Stimulated activated CD8-positive, alpha-beta memory T cell treated with anti-CD3 and anti-CD28 coated beads, Interleukin-7, amount 100 ng/mL, for 48 hours (primary cell): ENCODE data around the gene MAGI2.
"Not testable (repeated sequence)": the region's sequence is repeated elsewhere in the genome, so short reads cannot be mapped to it uniquely, and the experiment has no call there.

Source experiments
- DNase-seq, 2 donors: peaks; one replicate each; pipeline ENCODE4 v3.0.0-alpha.2; 2020; ENCODE audit warnings: low read depth in 1 of 2; ENCODE audit errors: extremely low read depth in 1 of 2

The MAGI2 gene

GRCh38 chr7:78026492-78026891 lies 1427.0 kb downstream of the MAGI2 start:
- DNase-seq, result no peak

- no peak for DNase-seq
These were observed 1428.9 kb downstream of the MAGI2 start for GRCh38 chr7:78024591-78024990.

GRCh38 chr7:78023191-78023590 lies 1430.3 kb downstream of the MAGI2 start:
- DNase-seq, result no peak

GRCh38 chr7:78022165-78022564 lies 1431.3 kb downstream of the MAGI2 start:
- DNase-seq, result no peak

- no peak for DNase-seq
These were observed 1432.6 kb downstream of the MAGI2 start for GRCh38 chr7:78020874-78021249.

GRCh38 chr7:78020136-78020873 lies 1433.2 kb downstream of the MAGI2 start:
- DNase-seq, result no peak

GRCh38 chr7:78019447-78020135 lies 1433.9 kb downstream of the MAGI2 start:
- DNase-seq, result peak; percentile 24 to 64

- no peak for DNase-seq
These were observed 1434.6 kb downstream of the MAGI2 start for GRCh38 chr7:78018641-78019446.

- no peak for DNase-seq
These were observed 1435.8 kb downstream of the MAGI2 start for GRCh38 chr7:78017591-78018100.

- DNase-seq, result no peak
These were observed 1437.8 kb downstream of the MAGI2 start for GRCh38 chr7:78015574-78016260.

GRCh38 chr7:78014401-78014800 lies 1439.1 kb downstream of the MAGI2 start:
- no peak for DNase-seq

GRCh38 chr7:78013386-78013785 lies 1440.1 kb downstream of the MAGI2 start:
- DNase-seq, result no peak

GRCh38 chr7:78011642-78012041 lies 1441.8 kb downstream of the MAGI2 start:
- DNase-seq, result no peak

GRCh38 chr7:78007231-78007630 lies 1446.2 kb downstream of the MAGI2 start:
- DNase-seq, result no peak

GRCh38 chr7:78006063-78006755 lies 1447.3 kb downstream of the MAGI2 start:
- no peak for DNase-seq

GRCh38 chr7:78002715-78003114 lies 1450.8 kb downstream of the MAGI2 start:
- no peak for DNase-seq

- no peak for DNase-seq
These were observed 1451.4 kb downstream of the MAGI2 start for GRCh38 chr7:78002021-78002420.

GRCh38 chr7:77999168-77999567 lies 1454.3 kb downstream of the MAGI2 start:
- DNase-seq, result not testable (repeated sequence)

GRCh38 chr7:77995717-77996116 lies 1457.8 kb downstream of the MAGI2 start:
- no peak for DNase-seq

- no peak for DNase-seq
These were observed 1459.6 kb downstream of the MAGI2 start for GRCh38 chr7:77993838-77994237.
